Activated naive CD8-positive, alpha-beta T cell treated with anti-CD3 and anti-CD28 coated beads, Interleukin-2, amount 50 U/mL, for 24 hours (primary cell): Measurements from ENCODE around the gene ABCC4.

ENCODE experiments used
- ATAC-seq: fragments of 150-1000 bp; cut with Tn5 transposase; one replicate; pipeline ENCODE4 v1.10.0; 2021
- DNase-seq: peaks from one replicate; pipeline ENCODE4 v3.0.0; 2021
- H3K27ac Mint-ChIP-seq: one replicate; pipeline ENCODE4 v1.8.0; 2021; ENCODE audit warnings: mild to moderate bottlenecking, mixed read lengths
- H3K27me3 Mint-ChIP-seq: one replicate; pipeline ENCODE4 v1.8.0; 2021; ENCODE audit warnings: mixed read lengths
- H3K36me3 Mint-ChIP-seq: one replicate; pipeline ENCODE4 v1.8.0; 2021; ENCODE audit warnings: low read depth, mixed read lengths
- H3K4me1 Mint-ChIP-seq: one replicate; pipeline ENCODE4 v1.8.0; 2021; ENCODE audit warnings: mixed read lengths
- H3K4me3 Mint-ChIP-seq: one replicate; pipeline ENCODE4 v1.8.0; 2021; ENCODE audit warnings: mild to moderate bottlenecking, moderate library complexity, mixed read lengths
- H3K9me3 Mint-ChIP-seq: one replicate; pipeline ENCODE4 v1.8.0; 2021; ENCODE audit warnings: mixed read lengths

ABCC4 gene

DNA sequence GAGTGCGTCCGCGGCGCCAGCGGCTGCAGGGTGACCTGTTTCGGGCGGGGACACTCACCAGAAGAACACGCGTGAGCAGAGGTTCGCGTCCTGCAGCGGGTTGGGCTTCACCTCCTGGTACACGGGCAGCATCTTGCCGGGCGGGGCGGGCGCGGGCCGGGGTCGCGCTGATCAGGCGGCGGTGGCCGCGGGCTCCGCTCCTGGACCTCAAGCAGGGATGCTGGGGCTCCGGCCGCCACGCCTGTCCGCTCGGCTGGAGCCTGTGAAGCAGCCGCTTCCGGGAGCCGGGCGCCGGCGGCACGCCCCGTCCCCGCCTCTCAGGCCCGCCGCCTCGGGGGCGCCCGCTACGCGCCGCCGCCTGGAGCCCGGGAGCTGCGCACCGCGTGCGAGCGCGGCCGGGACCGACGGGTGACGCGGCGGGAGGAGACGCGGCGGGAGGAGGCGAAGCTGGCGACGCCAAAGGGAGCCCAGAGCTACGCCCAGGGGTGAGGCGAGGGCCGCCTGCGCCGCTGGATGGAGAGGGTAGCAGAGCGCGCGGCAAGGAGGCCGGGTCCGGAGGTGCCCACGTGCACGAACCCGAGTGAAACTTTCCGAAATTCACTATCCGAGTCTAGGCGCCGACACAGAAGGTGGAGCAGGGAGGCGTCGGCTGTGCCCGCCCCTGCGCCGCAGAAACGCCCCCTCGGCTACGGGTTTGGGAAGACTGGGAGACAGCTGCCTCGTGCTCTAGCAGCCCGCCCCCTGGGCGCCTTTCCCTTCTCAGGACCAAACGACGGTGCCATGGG lies at the start of gene ABCC4:
Gene ABCC4, minus strand, starts transcription at position 269 of the 785 bp plus-strand sequence. Its CDS starts 137 bp downstream, at position 132.
- DNase-seq (peak; percentile 66), ATAC-seq (peak; percentile 76)
- H3K9me3 Mint-ChIP-seq, result no peaks in the 10 kb centered on the region
- peak within 1 kb of the TSS; percentile 95 for H3K4me3 Mint-ChIP-seq
- peaks cover 15% of the 10 kb centered on the region for H3K36me3 Mint-ChIP-seq
- H3K27ac Mint-ChIP-seq, result peak within 1 kb of the TSS; percentile 90
- H3K27me3 Mint-ChIP-seq, result peaks cover 7% of the 10 kb centered on the region
- peaks cover 47% of the 10 kb centered on the region for H3K4me1 Mint-ChIP-seq

- H3K4me1 Mint-ChIP-seq, result no peaks in the 10 kb centered on the region
- ATAC-seq (no peak), DNase-seq (no peak)
- H3K36me3 Mint-ChIP-seq, result no peaks in the 10 kb centered on the region
- no peaks in the 10 kb centered on the region for H3K9me3 Mint-ChIP-seq
- peaks cover 8% of the 10 kb centered on the region for H3K27me3 Mint-ChIP-seq
- no peak overlapping the region for H3K4me3 Mint-ChIP-seq
- no peak overlapping the region for H3K27ac Mint-ChIP-seq
Measured at GRCh38 chr13:95349267-95349666, 48.0 kb upstream of the ABCC4 start.

GRCh38 chr13:95343944-95344343 lies 42.7 kb upstream of the ABCC4 start:
- Mint-ChIP-seq H3K36me3 (no peaks in the 10 kb centered on the region), H3K4me1 (no peaks in the 10 kb centered on the region), H3K27me3 (peaks cover 4% of the 10 kb centered on the region), H3K4me3 (no peak overlapping the region), H3K27ac (no peak overlapping the region), H3K9me3 (no peaks in the 10 kb centered on the region)
- ATAC-seq, result no peak
- DNase-seq, result no peak

DNA sequence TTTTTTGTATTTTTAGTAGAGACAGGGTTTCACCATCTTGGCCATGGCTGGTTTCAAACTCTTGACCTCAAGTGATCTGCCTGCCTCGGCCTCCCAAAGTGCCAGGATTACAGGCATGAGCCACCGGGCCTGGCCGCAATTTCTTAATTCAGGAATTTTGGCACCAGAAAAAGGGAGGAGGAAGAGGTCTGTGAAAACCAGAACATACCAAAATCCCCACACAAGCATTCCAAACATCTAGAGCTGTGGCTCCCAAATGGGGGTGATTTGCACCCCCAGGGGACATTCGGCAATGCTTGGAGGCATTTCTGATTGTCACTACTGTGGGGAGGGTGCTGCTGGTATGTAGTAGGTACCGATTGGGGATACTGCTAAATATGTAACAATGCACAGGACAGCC lies 40.2 kb upstream of the ABCC4 start:
- H3K27ac Mint-ChIP-seq, result no peak overlapping the region
- no peak overlapping the region for H3K4me3 Mint-ChIP-seq
- no peaks in the 10 kb centered on the region for H3K36me3 Mint-ChIP-seq
- ATAC-seq, result no peak
- H3K27me3 Mint-ChIP-seq, result no peaks in the 10 kb centered on the region
- no peaks in the 10 kb centered on the region for H3K4me1 Mint-ChIP-seq
- no peaks in the 10 kb centered on the region for H3K9me3 Mint-ChIP-seq
- DNase-seq, result no peak

DNA sequence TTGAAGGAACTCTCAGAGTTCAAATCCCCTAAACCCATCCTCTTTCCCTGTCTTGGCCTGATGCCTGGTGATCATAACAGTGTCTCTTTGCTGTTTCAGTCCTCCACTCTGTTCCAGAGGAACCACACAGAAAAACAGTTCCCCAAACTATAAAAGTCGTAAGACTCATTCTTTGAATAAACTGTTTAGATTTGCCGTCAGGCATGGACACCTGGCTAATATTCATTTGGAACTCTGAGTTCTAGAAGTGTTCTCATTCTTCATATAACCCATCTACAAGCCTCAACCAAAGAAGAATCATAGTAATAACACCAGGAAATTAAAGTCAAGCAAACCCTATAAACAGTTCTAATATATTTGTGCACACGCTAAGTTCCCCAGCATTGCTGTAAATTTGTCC lies 37.7 kb upstream of the ABCC4 start:
- ATAC-seq, result no peak
- Mint-ChIP-seq H3K9me3 (no peaks in the 10 kb centered on the region), H3K4me3 (no peak overlapping the region), H3K4me1 (no peaks in the 10 kb centered on the region), H3K27me3 (no peaks in the 10 kb centered on the region), H3K27ac (no peak overlapping the region), H3K36me3 (no peaks in the 10 kb centered on the region)
- DNase-seq, result no peak

DNA sequence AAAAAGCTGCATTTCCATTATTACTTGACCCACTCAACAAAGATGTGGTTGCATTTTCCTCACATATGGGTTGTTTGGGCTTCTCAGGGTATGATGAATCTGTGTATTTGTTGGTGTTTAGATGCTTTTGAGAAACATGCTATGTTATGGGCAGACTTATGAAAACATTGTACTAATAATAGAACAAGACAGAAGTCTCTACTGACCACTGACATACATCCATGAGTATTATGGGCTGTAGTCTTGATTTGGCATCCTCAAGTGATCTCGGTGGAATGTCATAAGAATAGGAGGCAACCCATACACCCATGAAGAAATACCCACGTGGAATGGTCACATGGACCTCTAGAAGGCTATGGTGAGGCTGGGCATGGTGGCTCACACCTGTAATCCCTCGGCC lies 36.3 kb upstream of the ABCC4 start:
- DNase-seq, result no peak
- H3K36me3 Mint-ChIP-seq, result no peaks in the 10 kb centered on the region
- H3K4me3 Mint-ChIP-seq, result no peak overlapping the region
- H3K27ac Mint-ChIP-seq, result no peak overlapping the region
- H3K27me3 Mint-ChIP-seq, result no peaks in the 10 kb centered on the region
- ATAC-seq, result no peak
- no peaks in the 10 kb centered on the region for H3K9me3 Mint-ChIP-seq
- no peaks in the 10 kb centered on the region for H3K4me1 Mint-ChIP-seq

- H3K27ac Mint-ChIP-seq, result no peak overlapping the region
- H3K36me3 Mint-ChIP-seq, result no peaks in the 10 kb centered on the region
- H3K27me3 Mint-ChIP-seq, result no peaks in the 10 kb centered on the region
- no peaks in the 10 kb centered on the region for H3K9me3 Mint-ChIP-seq
- ATAC-seq (no peak), DNase-seq (no peak)
- H3K4me1 Mint-ChIP-seq, result no peaks in the 10 kb centered on the region
- H3K4me3 Mint-ChIP-seq, result no peak overlapping the region
Measured at GRCh38 chr13:95335667-95336066, 34.4 kb upstream of the ABCC4 start.

DNA sequence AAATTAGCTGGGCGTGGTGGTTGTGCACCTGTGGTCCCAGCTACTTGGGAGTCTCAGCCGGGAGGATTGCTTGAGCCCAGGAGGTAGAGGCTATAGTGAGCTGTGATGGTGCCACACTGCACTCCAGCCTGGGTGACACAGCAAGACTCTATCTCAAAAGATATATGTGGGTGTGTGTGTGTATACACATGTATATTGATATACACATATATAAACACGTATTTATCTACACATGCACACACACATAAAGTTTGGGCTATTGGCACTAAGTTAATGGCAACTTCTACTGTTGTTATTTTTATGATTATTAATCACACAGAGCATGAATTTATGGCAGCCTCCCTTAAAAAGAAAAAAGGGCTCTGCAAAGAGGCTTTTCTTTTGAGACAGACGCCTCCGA lies 27.1 kb upstream of the ABCC4 start:
- DNase-seq, result no peak
- no peaks in the 10 kb centered on the region for H3K27me3 Mint-ChIP-seq
- H3K4me3 Mint-ChIP-seq, result no peak overlapping the region
- no peaks in the 10 kb centered on the region for H3K9me3 Mint-ChIP-seq
- H3K27ac Mint-ChIP-seq, result no peak overlapping the region
- H3K4me1 Mint-ChIP-seq, result no peaks in the 10 kb centered on the region
- no peak for ATAC-seq
- H3K36me3 Mint-ChIP-seq, result no peaks in the 10 kb centered on the region

DNA sequence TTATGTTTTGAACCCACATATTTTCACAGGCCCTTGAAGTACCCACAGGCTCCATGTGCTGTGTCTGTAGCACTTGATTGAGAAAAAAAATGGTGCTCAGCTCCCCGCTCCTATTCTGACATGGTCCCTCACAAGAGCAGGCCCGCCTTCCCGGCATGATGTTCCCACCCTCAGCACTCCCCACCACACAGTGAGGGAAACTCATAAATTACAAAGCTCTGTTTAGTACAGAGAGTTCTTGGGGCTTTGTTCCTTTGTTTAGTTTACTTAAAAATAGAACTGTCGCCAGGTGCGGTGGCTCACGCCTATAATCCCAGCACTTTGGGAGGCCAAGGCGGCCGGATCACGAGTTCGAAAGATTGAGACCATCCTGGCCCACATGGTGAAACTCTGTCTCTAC lies 25.9 kb upstream of the ABCC4 start:
- H3K9me3 Mint-ChIP-seq, result no peaks in the 10 kb centered on the region
- H3K4me1 Mint-ChIP-seq, result no peaks in the 10 kb centered on the region
- no peak overlapping the region for H3K4me3 Mint-ChIP-seq
- no peak for DNase-seq
- ATAC-seq, result no peak
- H3K27me3 Mint-ChIP-seq, result no peaks in the 10 kb centered on the region
- H3K27ac Mint-ChIP-seq, result no peak overlapping the region
- H3K36me3 Mint-ChIP-seq, result no peaks in the 10 kb centered on the region

DNA sequence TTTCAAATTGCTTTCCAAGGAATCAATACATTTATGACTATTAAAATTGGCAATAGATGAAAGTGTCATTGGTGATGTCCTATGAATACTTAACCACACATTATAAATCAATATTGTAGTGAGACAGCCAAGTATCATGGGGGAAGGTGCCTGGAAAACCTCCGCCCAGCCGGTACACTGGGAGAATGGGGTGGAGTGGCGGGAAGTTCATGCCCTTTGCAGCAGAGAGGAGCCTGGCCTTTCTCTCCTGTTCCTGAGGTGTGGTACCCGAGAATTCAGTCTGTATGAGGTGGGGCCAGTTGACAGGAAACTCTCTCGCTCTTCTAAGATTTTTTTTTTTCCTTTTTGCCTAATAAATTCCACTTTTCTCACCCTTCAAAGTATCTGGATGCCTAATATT lies 25.4 kb upstream of the ABCC4 start:
- no peak overlapping the region for H3K4me3 Mint-ChIP-seq
- H3K36me3 Mint-ChIP-seq, result no peaks in the 10 kb centered on the region
- H3K9me3 Mint-ChIP-seq, result no peaks in the 10 kb centered on the region
- no peak overlapping the region for H3K27ac Mint-ChIP-seq
- no peaks in the 10 kb centered on the region for H3K4me1 Mint-ChIP-seq
- DNase-seq (no peak), ATAC-seq (no peak)
- no peaks in the 10 kb centered on the region for H3K27me3 Mint-ChIP-seq

DNA sequence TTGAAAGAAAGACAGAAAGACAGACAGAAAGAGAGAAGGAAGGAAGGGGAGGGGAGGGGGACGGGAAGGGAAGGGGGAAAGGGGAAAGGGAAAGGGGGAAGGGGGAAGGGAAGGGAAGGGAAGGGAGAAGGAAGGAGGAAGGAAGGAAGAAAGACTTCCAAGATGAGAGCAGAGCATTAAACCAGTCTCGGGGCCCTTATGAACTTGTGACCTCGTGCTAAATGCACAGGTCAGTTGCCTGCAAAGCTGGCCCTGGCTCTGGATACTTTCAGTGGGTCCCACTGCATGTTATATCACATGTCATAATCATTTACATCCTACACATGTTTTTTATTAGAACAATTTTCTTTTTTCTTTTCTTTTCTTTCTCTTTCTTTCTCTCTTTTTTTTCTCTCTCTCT lies 24.2 kb upstream of the ABCC4 start:
- no peaks in the 10 kb centered on the region for H3K9me3 Mint-ChIP-seq
- H3K27me3 Mint-ChIP-seq, result no peaks in the 10 kb centered on the region
- DNase-seq (no peak), ATAC-seq (no peak)
- no peaks in the 10 kb centered on the region for H3K4me1 Mint-ChIP-seq
- H3K27ac Mint-ChIP-seq, result no peak overlapping the region
- no peaks in the 10 kb centered on the region for H3K36me3 Mint-ChIP-seq
- H3K4me3 Mint-ChIP-seq, result no peak overlapping the region

GRCh38 chr13:95323930-95324662 lies 22.8 kb upstream of the ABCC4 start:
- H3K9me3 Mint-ChIP-seq, result no peaks in the 10 kb centered on the region
- no peaks in the 10 kb centered on the region for H3K36me3 Mint-ChIP-seq
- no peak for DNase-seq
- no peak overlapping the region for H3K27ac Mint-ChIP-seq
- no peaks in the 10 kb centered on the region for H3K4me1 Mint-ChIP-seq
- H3K27me3 Mint-ChIP-seq, result no peaks in the 10 kb centered on the region
- ATAC-seq, result no peak
- H3K4me3 Mint-ChIP-seq, result no peak overlapping the region

DNA sequence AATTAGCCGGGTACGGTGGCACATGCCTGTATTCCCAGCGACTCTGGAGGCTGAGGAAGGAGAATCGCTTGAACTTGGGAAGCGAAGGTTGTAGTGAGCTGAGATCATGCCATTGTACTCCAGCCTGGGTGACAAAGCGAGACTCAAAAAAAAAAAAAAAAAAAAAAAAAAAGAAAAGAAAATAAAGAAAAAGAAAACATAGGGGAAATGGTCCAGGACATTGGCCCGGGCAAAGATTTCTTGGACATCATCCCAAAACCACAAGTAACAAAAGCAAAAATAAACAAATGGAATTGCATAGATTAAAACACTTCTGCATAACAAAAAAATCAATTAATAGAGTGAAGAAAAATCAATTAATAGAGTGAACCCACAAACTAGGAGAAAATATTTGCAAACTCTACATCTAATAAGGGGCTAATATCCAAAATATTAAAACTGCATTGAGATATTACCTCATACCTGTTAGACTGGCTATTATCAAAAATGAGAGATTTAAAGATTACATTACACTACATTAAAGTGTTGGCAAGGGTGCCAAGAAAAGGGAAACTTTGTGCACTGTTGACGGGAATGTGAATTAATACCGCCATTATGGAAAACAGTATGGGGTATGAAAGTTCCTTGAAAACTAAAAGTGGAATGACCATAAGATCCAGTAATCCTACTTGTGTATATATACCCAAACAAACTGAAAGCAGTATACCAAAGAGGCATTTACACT lies 18.5 kb upstream of the ABCC4 start:
- Mint-ChIP-seq H3K27me3 (peaks cover 1% of the 10 kb centered on the region), H3K36me3 (no peaks in the 10 kb centered on the region)
- ATAC-seq, result no peak

DNA sequence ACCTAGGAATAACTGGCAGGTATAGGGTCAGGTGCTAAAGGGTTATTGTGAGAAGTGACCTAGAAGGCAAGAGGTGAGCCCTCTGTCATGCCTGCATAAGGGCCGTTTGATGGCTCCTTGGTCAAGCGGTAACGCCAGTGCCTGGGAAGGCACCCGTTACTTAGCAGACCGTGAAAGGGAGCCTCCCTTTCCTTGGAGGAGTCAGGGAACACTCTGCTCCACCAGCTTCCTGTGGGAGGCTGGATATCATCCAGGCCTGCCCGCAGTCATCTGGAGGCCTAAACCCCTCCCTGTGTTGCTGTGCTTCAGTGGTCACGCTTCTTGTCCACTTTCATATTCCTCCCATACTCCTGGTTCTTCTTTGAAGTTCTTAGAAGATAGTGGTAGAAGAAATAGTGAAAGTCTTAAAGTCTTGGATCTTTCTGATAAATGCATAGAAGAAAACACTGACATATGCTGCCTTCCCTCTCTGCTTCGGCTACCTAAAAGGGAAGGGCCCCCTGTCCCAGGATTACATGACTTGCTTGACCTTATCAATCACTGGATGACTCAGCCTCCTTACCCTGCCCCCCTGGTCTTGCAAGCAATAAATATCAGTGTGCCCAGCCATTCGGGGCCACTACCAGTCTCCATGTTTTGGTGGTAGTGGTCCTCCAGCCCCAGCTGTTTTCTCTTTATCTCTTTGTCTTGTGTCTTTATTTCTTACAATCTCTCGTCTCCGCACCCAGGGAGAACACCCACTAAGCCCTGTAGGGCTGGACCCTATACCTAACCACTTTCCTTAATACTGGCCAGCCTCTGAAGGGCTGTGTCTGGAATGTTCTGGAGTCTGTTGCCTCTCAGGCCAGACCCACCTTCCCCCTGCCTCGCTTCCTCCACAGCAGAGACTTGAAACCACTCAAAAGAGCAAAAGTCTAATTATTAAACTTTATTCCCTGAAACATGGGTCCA lies 16.1 kb upstream of the ABCC4 start:
- H3K4me1 Mint-ChIP-seq, result peaks cover 4% of the 10 kb centered on the region
- H3K27ac Mint-ChIP-seq, result no peak overlapping the region
- no peak overlapping the region for H3K4me3 Mint-ChIP-seq
- no peaks in the 10 kb centered on the region for H3K36me3 Mint-ChIP-seq
- H3K27me3 Mint-ChIP-seq, result peaks cover 4% of the 10 kb centered on the region
- ATAC-seq, result no peak
- no peaks in the 10 kb centered on the region for H3K9me3 Mint-ChIP-seq
- no peak for DNase-seq

More for the DNA sequence above, 18.5 kb upstream of the ABCC4 start:
- Mint-ChIP-seq H3K4me1 (no peaks in the 10 kb centered on the region), H3K27ac (no peak overlapping the region), H3K4me3 (no peak overlapping the region), H3K9me3 (no peaks in the 10 kb centered on the region)
- DNase-seq, result no peak
